ENCODE data around the gene NPSR1. TPM values are rescaled to one million over a fixed set of nuclear protein-coding genes. Genes with fewer than 3 reads are reported as not detected.
"Not testable (repeated sequence)": the region's sequence is repeated elsewhere in the genome, so short reads cannot be mapped to it uniquely, and the experiment has no call there.

The NPSR1 gene
- total RNA-seq, 1 donor from 2014 or later: not detected

- DNase-seq (ENCODE audit: low read depth in 2 of 2): no peak
Observed at GRCh38 chr7:34757570-34758110, 99.6 kb downstream of the NPSR1 start.

- no peak for DNase-seq (ENCODE audit: low read depth in 2 of 2)
Observed at GRCh38 chr7:34758111-34758601, 100.1 kb downstream of the NPSR1 start.

- DNase-seq (ENCODE audit: low read depth in 2 of 2): peak; percentile 57 to 60
Observed at GRCh38 chr7:34759477-34760125, 101.6 kb downstream of the NPSR1 start.

GRCh38 chr7:34760271-34760670 is 102.3 kb downstream of the NPSR1 start:
- DNase-seq (ENCODE audit: low read depth in 2 of 2): no peak

GRCh38 chr7:34761206-34761605 is 103.2 kb downstream of the NPSR1 start:
- DNase-seq (ENCODE audit: low read depth in 2 of 2): no peak

- DNase-seq (ENCODE audit: low read depth in 2 of 2): no peak
Observed at GRCh38 chr7:34761627-34762026, 103.6 kb downstream of the NPSR1 start.

- DNase-seq (ENCODE audit: low read depth in 2 of 2): no peak
Observed at GRCh38 chr7:34762764-34763163, 104.7 kb downstream of the NPSR1 start.

- no peak for DNase-seq (ENCODE audit: low read depth in 2 of 2)
Observed at GRCh38 chr7:34772296-34772938, 114.4 kb downstream of the NPSR1 start.

GRCh38 chr7:34776748-34777358 is 118.8 kb downstream of the NPSR1 start:
- DNase-seq (ENCODE audit: low read depth in 2 of 2): no peak

- DNase-seq (ENCODE audit: low read depth in 2 of 2): no peak
Observed at GRCh38 chr7:34780546-34780945, 122.5 kb downstream of the NPSR1 start.

GRCh38 chr7:34787586-34787985 is 129.6 kb downstream of the NPSR1 start:
- DNase-seq (ENCODE audit: low read depth in 2 of 2): no peak

GRCh38 chr7:34806831-34807230 is 148.8 kb downstream of the NPSR1 start:
- DNase-seq (ENCODE audit: low read depth in 2 of 2): no peak

- no peak for DNase-seq (ENCODE audit: low read depth in 2 of 2)
Observed at GRCh38 chr7:34807548-34808340, 149.7 kb downstream of the NPSR1 start.

GRCh38 chr7:34814203-34814842 is 156.3 kb downstream of the NPSR1 start:
- DNase-seq (ENCODE audit: low read depth in 2 of 2): not testable (repeated sequence)

- no peak for DNase-seq (ENCODE audit: low read depth in 2 of 2)
Observed at GRCh38 chr7:34821932-34822558, 164.0 kb downstream of the NPSR1 start.

- DNase-seq (ENCODE audit: low read depth in 2 of 2): peak; percentile 59 to 69
Observed at GRCh38 chr7:34823650-34824258, 165.7 kb downstream of the NPSR1 start.

GRCh38 chr7:34825221-34825620 is 167.2 kb downstream of the NPSR1 start:
- DNase-seq (ENCODE audit: low read depth in 2 of 2): no peak

- DNase-seq (ENCODE audit: low read depth in 2 of 2): no peak
Observed at GRCh38 chr7:34830390-34830789, 172.4 kb downstream of the NPSR1 start.

GRCh38 chr7:34831436-34831835 is 173.4 kb downstream of the NPSR1 start:
- no peak for DNase-seq (ENCODE audit: low read depth in 2 of 2)

- no peak for DNase-seq (ENCODE audit: low read depth in 2 of 2)
Observed at GRCh38 chr7:34832020-34832419, 174.0 kb downstream of the NPSR1 start.
